B cell (primary cell): ENCODE results near the gene DTD1. TPM values are rescaled to one million over a fixed set of nuclear protein-coding genes. Genes with fewer than 3 reads are reported as not detected.

Source experiments
- ATAC-seq: fragments of 200-7000 bp; cut with Tn5 transposase; one replicate; pipeline ENCODE4 v1.10.0; 2021; ENCODE audit warnings: low read depth, mild to moderate bottlenecking, moderate number of reproducible peaks, moderate library complexity
- CTCF ChIA-PET: fragments of 350-600 bp; sonication (Branson Sonifier 250); formaldehyde crosslinking; loops from one replicate; lab custom pipeline; 2021; ENCODE audit warnings: antibody characterized with exemption, inconsistent platforms; lab: Charles Lee
- POLR2A ChIA-PET: fragments of 350-600 bp; sonication (Branson Sonifier 250); formaldehyde crosslinking; loops from one replicate; lab custom pipeline; 2021; ENCODE audit warnings: antibody characterized with exemption; lab: Charles Lee
- DNase-seq: peaks from one replicate; pipeline ENCODE4 v3.0.0; 2013
- H2AFZ ChIP-seq: 2 replicates; pipeline ENCODE4 v1.6.1; 2012; ENCODE audit warnings: mild to moderate bottlenecking, low read depth, low read length; ENCODE audit not compliant: insufficient read depth, poor library complexity, severe bottlenecking
- H3K27ac ChIP-seq, 2 donors: 1 replicate in 1 of 2; 2 replicates in 1 of 2; pipeline ENCODE4 v1.5.1; 2012 to 2013; ENCODE audit warnings: low read length in 2 of 2, mild to moderate bottlenecking in 2 of 2, moderate library complexity in 1 of 2
- H3K27me3 ChIP-seq, 4 experiments: fragments of 200-600 bp in 1 of 4; sonication (generic) in 1 of 4; replicated peaks in 1 of 4; 1 replicate in 2 of 4; 2 replicates in 2 of 4; pipeline versions ENCODE4 v1.6.1 to v1.7.0; 2013 to 2016; ENCODE audit warnings: low read length in 3 of 4, mild to moderate bottlenecking in 2 of 4, mixed read lengths in 1 of 4, moderate library complexity in 1 of 4; ENCODE audit not compliant: insufficient read depth in 4 of 4, control insufficient read depth in 3 of 4; ENCODE audit errors: control extremely low read depth in 1 of 4
- H3K36me3 ChIP-seq, 2 experiments: replicated peaks in 1 of 2; 1 replicate in 1 of 2; 2 replicates in 1 of 2; pipeline versions ENCODE4 v1.6.1 to v1.7.1; 2013; ENCODE audit warnings: low read length in 1 of 2; ENCODE audit not compliant: insufficient read depth in 2 of 2, control insufficient read depth in 1 of 2; ENCODE audit errors: control extremely low read depth in 1 of 2, extremely low read depth in 1 of 2
- H3K4me1 ChIP-seq, 2 donors: fragments of 200-600 bp in 1 of 2; sonication (generic) in 1 of 2; 1 replicate in 1 of 2; 2 replicates in 1 of 2; pipeline versions ENCODE4 v1.5.1 to v1.6.1; 2013 to 2017; ENCODE audit warnings: low read length in 2 of 2; ENCODE audit not compliant: control insufficient read depth in 2 of 2, insufficient read depth in 2 of 2
- H3K4me2 ChIP-seq: replicated peaks from 2 replicates; pipeline ENCODE3; 2012; ENCODE audit warnings: mild to moderate bottlenecking, low read depth, low read length; ENCODE audit not compliant: poor library complexity, severe bottlenecking
- H3K4me3 ChIP-seq, 5 experiments: fragments of 200-600 bp in 1 of 5; sonication (generic) in 1 of 5; 1 replicate in 3 of 5; 2 replicates in 2 of 5; pipeline versions ENCODE4 v1.5.1 to v1.7.0; 2011 to 2016; ENCODE audit warnings: low read length in 4 of 5, mild to moderate bottlenecking in 4 of 5, low read depth in 2 of 5, control low read depth in 1 of 5, moderate library complexity in 1 of 5; ENCODE audit not compliant: insufficient read depth in 1 of 5; ENCODE audit errors: control extremely low read depth in 1 of 5, extremely low read depth in 1 of 5
- H3K79me2 ChIP-seq: fragments of 200-600 bp; sonication (generic); one replicate; pipeline ENCODE4 v1.6.0; 2016; ENCODE audit warnings: low read length; ENCODE audit not compliant: control insufficient read depth, insufficient read depth
- H3K9ac ChIP-seq: fragments of 200-600 bp; sonication (generic); 2 replicates; pipeline ENCODE4 v1.6.1; 2017; ENCODE audit warnings: mild to moderate bottlenecking, low read length, moderate library complexity
- H3K9me3 ChIP-seq, 3 donors: one replicate each; pipeline versions ENCODE4 v1.6.1 to v1.7.1; 2013; ENCODE audit warnings: low read length in 2 of 3; ENCODE audit not compliant: control insufficient read depth in 2 of 3, insufficient read depth in 1 of 3; ENCODE audit errors: control extremely low read depth in 1 of 3
- H4K20me1 ChIP-seq: 2 replicates; pipeline ENCODE4 v1.6.0; 2012; ENCODE audit warnings: mild to moderate bottlenecking, low read length; ENCODE audit not compliant: insufficient read depth, control insufficient read depth, poor library complexity, severe bottlenecking
- H3K27ac Mint-ChIP-seq: one replicate; pipeline ENCODE4 v1.8.0; 2021; ENCODE audit warnings: mixed read lengths
- H3K27me3 Mint-ChIP-seq: one replicate; pipeline ENCODE4 v1.8.0; 2021; ENCODE audit warnings: mixed read lengths
- H3K4me1 Mint-ChIP-seq: one replicate; pipeline ENCODE4 v1.8.0; 2021; ENCODE audit warnings: mixed read lengths
- H3K4me3 Mint-ChIP-seq: one replicate; pipeline ENCODE4 v1.8.0; 2021; ENCODE audit warnings: mixed read lengths
- H3K9me3 Mint-ChIP-seq: one replicate; pipeline ENCODE4 v1.8.0; 2022; ENCODE audit warnings: mixed read lengths; ENCODE audit not compliant: insufficient read depth
- CTCF ChIP-seq: fragments of 200-600 bp; IDR thresholded peaks from one replicate; pipeline ENCODE4 v1.8.0; 2022; ENCODE audit warnings: antibody characterized with exemption, mild to moderate bottlenecking
- EZH2 ChIP-seq: IDR thresholded peaks from 2 replicates; pipeline ENCODE4 v1.6.1; 2012; ENCODE audit warnings: borderline replicate concordance, low read depth, mild to moderate bottlenecking, moderate library complexity, low read length; ENCODE audit not compliant: insufficient read depth, poor library complexity, severe bottlenecking
- WGBS: methylation state at CpG from one replicate; pipeline ENCODE4 v1.1.5; 2013; ENCODE audit warnings: missing lambda C conversion rate; ENCODE audit not compliant: insufficient coverage; 5-methylcytosine and 5-hydroxymethylcytosine counted together
- intact Hi-C: fragments of 100-400 bp; cut with micrococcal nuclease; formaldehyde crosslinking; loops from one replicate; pipeline ENCODE4 v1.10.0; 2022
- polyA plus RNA-seq: library from polyadenylated mRNA; depleted of rRNA; stranded (reverse); fragments of >200 nt; gene quantifications from 2 replicates; pipeline ENCODE4 v1.2.3, GENCODE V29; 2012
- total RNA-seq, 2 donors: library from RNA; stranded (reverse); fragments of 120-200 nt in 1 of 2; gene quantifications; 1 replicate in 1 of 2; 2 replicates in 1 of 2; pipeline versions ENCODE4 v1.2.3 to v1.2.4, GENCODE V29; 2013 to 2022

The DTD1 gene
- total and polyA plus RNA-seq, 2 donors (not counting 1 experiment from before 2014, with no cell fraction given) = 18.7 to 20.4 TPM

- Histone ChIP-seq H4K20me1 (no peaks in the 10 kb centered on the region), H3K27me3 (no peaks in the 10 kb centered on the region), H3K9me3 (no peaks in the 10 kb centered on the region), H3K36me3 (no peaks in the 10 kb centered on the region), H3K79me2 (no peaks in the 10 kb centered on the region), H3K4me2 (no peak overlapping the region), H3K9ac (no peak overlapping the region), H3K27ac (no peak overlapping the region), H3K4me3 (no peak overlapping the region), H2AFZ (no peak overlapping the region), H3K4me1 (no peaks in the 10 kb centered on the region)
- POLR2A ChIA-PET = no interaction called here
- CTCF ChIA-PET = no interaction called here
- no peaks in the 10 kb centered on the region for H3K27me3 Mint-ChIP-seq
- DNase-seq = no peak
- intact Hi-C loops = no loop called here
- 97% methylated on average over 14 of the region's 15 CpGs for WGBS
- TF ChIP-seq CTCF = no peak
- TF ChIP-seq EZH2 = no peak
- H3K9me3 Mint-ChIP-seq = no peaks in the 10 kb centered on the region
- H3K4me1 Mint-ChIP-seq = peaks cover 4% of the 10 kb centered on the region
- no peak overlapping the region for H3K4me3 Mint-ChIP-seq
- ATAC-seq = no peak
- H3K27ac Mint-ChIP-seq = no peak overlapping the region
These were observed 81.6 kb downstream of the DTD1 start for GRCh38 chr20:18669241-18670019.

GRCh38 chr20:18671203-18671710, 83.4 kb downstream of the DTD1 start:
- no peak overlapping the region for H2AFZ ChIP-seq
- no peaks in the 10 kb centered on the region for H4K20me1 ChIP-seq
- ChIA-PET CTCF (no interaction called here), POLR2A (no interaction called here)
- H3K4me2 ChIP-seq = no peak overlapping the region
- no peak for TF ChIP-seq CTCF
- no peak for TF ChIP-seq EZH2
- H3K9me3 ChIP-seq = no peaks in the 10 kb centered on the region
- no peaks in the 10 kb centered on the region for H3K79me2 ChIP-seq
- DNase-seq (no peak), ATAC-seq (no peak)
- Mint-ChIP-seq H3K27me3 (no peaks in the 10 kb centered on the region), H3K4me3 (no peak overlapping the region), H3K27ac (peak overlapping the region; percentile 56), H3K4me1 (peaks cover 4% of the 10 kb centered on the region), H3K9me3 (no peaks in the 10 kb centered on the region)
- no peak overlapping the region for H3K4me3 ChIP-seq
- H3K36me3 ChIP-seq = no peaks in the 10 kb centered on the region
- H3K27me3 ChIP-seq = no peaks in the 10 kb centered on the region
- H3K9ac ChIP-seq = no peak overlapping the region
- intact Hi-C loops = no loop called here
- no peak overlapping the region for H3K27ac ChIP-seq
- no CpG with 5 or more reads among the region's 3 CpGs for WGBS
- H3K4me1 ChIP-seq = no peaks in the 10 kb centered on the region
